ENCODE results near the gene CEP76. TPM values are rescaled to one million over a fixed set of nuclear protein-coding genes. Genes with fewer than 3 reads are reported as not detected.

Gene CEP76
- total and polyA plus RNA-seq, 12 donors: 1.9 to 5.9 (median 3.9) TPM

DNA sequence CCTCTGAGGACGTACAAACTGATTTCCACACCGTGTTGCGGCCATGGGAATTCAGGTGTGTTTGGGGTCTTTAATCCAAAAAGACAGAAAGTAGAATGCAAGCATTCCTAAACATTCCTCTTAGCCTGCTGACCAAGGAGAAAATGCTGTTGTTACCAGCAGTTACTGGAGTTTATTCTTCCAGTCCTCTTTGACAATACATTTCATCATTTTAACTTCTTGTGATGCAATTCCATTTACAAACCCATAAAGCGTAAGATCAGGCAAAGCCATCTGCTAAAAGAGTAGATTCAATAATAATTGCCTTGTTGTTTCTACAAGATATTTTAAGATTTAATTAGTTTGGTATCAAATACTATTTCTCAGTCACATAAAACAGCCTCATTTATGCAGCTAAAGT, 77.3 kb downstream of the CEP76 start:
- peaks cover 0 to 10% (median 0%) of the 10 kb centered on the region in 11 donors for H3K9me3 ChIP-seq
- 89 to 93% methylated on average over 4 of the region's 4 CpGs for WGBS, 2 donors
- H3K36me3 ChIP-seq: peaks cover 0 to 11% (median 0%) of the 10 kb centered on the region in 9 donors
- H3K27ac ChIP-seq: no peak overlapping the region
- no peak for ATAC-seq
- no peak overlapping the region for H3K4me3 ChIP-seq
- intact Hi-C loops (cut with DNase I): no loop called here
- DNase-seq: no peak
- no peaks in the 10 kb centered on the region for H3K4me1 ChIP-seq
- TF ChIP-seq, protein P1, sequence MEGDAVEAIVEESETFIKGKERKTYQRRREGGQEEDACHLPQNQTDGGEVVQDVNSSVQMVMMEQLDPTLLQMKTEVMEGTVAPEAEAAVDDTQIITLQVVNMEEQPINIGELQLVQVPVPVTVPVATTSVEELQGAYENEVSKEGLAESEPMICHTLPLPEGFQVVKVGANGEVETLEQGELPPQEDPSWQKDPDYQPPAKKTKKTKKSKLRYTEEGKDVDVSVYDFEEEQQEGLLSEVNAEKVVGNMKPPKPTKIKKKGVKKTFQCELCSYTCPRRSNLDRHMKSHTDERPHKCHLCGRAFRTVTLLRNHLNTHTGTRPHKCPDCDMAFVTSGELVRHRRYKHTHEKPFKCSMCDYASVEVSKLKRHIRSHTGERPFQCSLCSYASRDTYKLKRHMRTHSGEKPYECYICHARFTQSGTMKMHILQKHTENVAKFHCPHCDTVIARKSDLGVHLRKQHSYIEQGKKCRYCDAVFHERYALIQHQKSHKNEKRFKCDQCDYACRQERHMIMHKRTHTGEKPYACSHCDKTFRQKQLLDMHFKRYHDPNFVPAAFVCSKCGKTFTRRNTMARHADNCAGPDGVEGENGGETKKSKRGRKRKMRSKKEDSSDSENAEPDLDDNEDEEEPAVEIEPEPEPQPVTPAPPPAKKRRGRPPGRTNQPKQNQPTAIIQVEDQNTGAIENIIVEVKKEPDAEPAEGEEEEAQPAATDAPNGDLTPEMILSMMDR (IDR thresholded peaks at IDR 0.05): no peak
- H3K27me3 ChIP-seq: no peaks in the 10 kb centered on the region

Other genes with a start within 250 kb of the CEP76 start
- gene SPIRE1, start 44.6 kb downstream of the CEP76 start, total RNA-seq: 10 to 100 TPM; 35.5 to 65.3 (median 48.9) TPM
- gene SPIRE1, start 44.6 kb downstream of the CEP76 start, polyA plus RNA-seq: 10 to 100 TPM in 1 of 2 donors, 1 to 10 TPM in 1; 8.4 to 10.8 TPM
- gene PSMG2, start 319 bp upstream of the CEP76 start, total RNA-seq: 10 to 100 TPM; 36.2 to 51.8 (median 46.0) TPM
- 10 to 100 TPM; 62.0 to 64.7 TPM for gene PSMG2, start 319 bp upstream of the CEP76 start, polyA plus RNA-seq
- gene PTPN2, start 181.5 kb upstream of the CEP76 start, total RNA-seq: 10 to 100 TPM; 10.5 to 19.5 (median 13.5) TPM
- gene PTPN2, start 181.5 kb upstream of the CEP76 start, polyA plus RNA-seq: 10 to 100 TPM; 11.8 to 16.6 TPM
- 10 to 100 TPM; 15.0 to 24.6 (median 17.7) TPM for gene SEH1L, start 245.3 kb upstream of the CEP76 start, total RNA-seq
- gene SEH1L, start 245.3 kb upstream of the CEP76 start, polyA plus RNA-seq: 10 to 100 TPM; 11.0 to 23.1 TPM